ENCODE data around the gene ZNF446. TPM values are rescaled to one million over a fixed set of nuclear protein-coding genes. Genes with fewer than 3 reads are reported as not detected.

Gene ZNF446
- total RNA-seq, 1 experiment from 2014 or later, result 9.7 TPM

GRCh38 chr19:58522709-58523108, 46.6 kb downstream of the ZNF446 start:
- no TSS peak for BruUV-seq (replicated peaks)
- ChIA-PET CTCF (no interaction called here), POLR2A (no interaction called here)
- Mint-ChIP-seq H3K27ac (ENCODE audit: unreplicated experiment) (no peak overlapping the region), H3K36me3 (ENCODE audit: insufficient read depth, unreplicated experiment) (peaks cover 16% of the 10 kb centered on the region), H3K4me1 (ENCODE audit: low read depth, unreplicated experiment) (peaks cover 20% of the 10 kb centered on the region), H3K9me3 (ENCODE audit: unreplicated experiment) (no peaks in the 10 kb centered on the region), H3K27me3 (ENCODE audit: insufficient read depth, unreplicated experiment) (no peaks in the 10 kb centered on the region), H3K4me3 (ENCODE audit: unreplicated experiment) (no peak overlapping the region)
- H3K4me1 ChIP-seq, result peaks cover 13% of the 10 kb centered on the region
- DNase-seq, result no peak
- TF ChIP-seq CTCF (IDR thresholded peaks at IDR 0.05; ENCODE audit: insufficient read depth in 1 of 2, low read depth in 1 of 2, low read length in 1 of 2, severe bottlenecking in 1 of 2, unreplicated experiment in 1 of 2), result no peak
- H3K4me3 ChIP-seq (ENCODE audit: low read depth, low read length), result no peak overlapping the region
- H3K27me3 ChIP-seq (replicated peaks; ENCODE audit: control insufficient read depth, insufficient read depth, low read length), result no peaks in the 10 kb centered on the region
- intact Hi-C loops (cut with micrococcal nuclease; ENCODE audit: unreplicated experiment), result no loop called here
- no peaks in the 10 kb centered on the region for H3K9me3 ChIP-seq
- no peaks in the 10 kb centered on the region for H3K36me3 ChIP-seq (ENCODE audit: control insufficient read depth, insufficient read depth, low read length)

- peaks cover 6% of the 10 kb centered on the region for H3K27me3 Mint-ChIP-seq (ENCODE audit: insufficient read depth, unreplicated experiment)
- H3K4me3 Mint-ChIP-seq (ENCODE audit: unreplicated experiment), result no peak overlapping the region
- Histone ChIP-seq H3K9me3 (no peaks in the 10 kb centered on the region), H3K4me1 (no peaks in the 10 kb centered on the region), H3K27me3 (replicated peaks; ENCODE audit: control insufficient read depth, insufficient read depth, low read length) (no peaks in the 10 kb centered on the region), H3K36me3 (ENCODE audit: control insufficient read depth, insufficient read depth, low read length) (no peaks in the 10 kb centered on the region), H3K4me3 (ENCODE audit: low read depth, low read length) (no peak overlapping the region)
- ChIA-PET POLR2A (no interaction called here), CTCF (no interaction called here)
- TF ChIP-seq CTCF (IDR thresholded peaks at IDR 0.05; ENCODE audit: insufficient read depth in 1 of 2, low read depth in 1 of 2, low read length in 1 of 2, severe bottlenecking in 1 of 2, unreplicated experiment in 1 of 2), result no peak
- H3K36me3 Mint-ChIP-seq (ENCODE audit: insufficient read depth, unreplicated experiment), result no peaks in the 10 kb centered on the region
- no peaks in the 10 kb centered on the region for H3K4me1 Mint-ChIP-seq (ENCODE audit: low read depth, unreplicated experiment)
- intact Hi-C loops (cut with micrococcal nuclease; ENCODE audit: unreplicated experiment), result no loop called here
- no TSS peak for BruUV-seq (replicated peaks)
- DNase-seq, result no peak
- H3K9me3 Mint-ChIP-seq (ENCODE audit: unreplicated experiment), result no peaks in the 10 kb centered on the region
- no peak overlapping the region for H3K27ac Mint-ChIP-seq (ENCODE audit: unreplicated experiment)
Measured at GRCh38 chr19:58529405-58529804, 53.3 kb downstream of the ZNF446 start.

Other genes with a start within 250 kb of the ZNF446 start
- gene ZNF544, start 247.4 kb upstream of the ZNF446 start, total RNA-seq (2022), result 48.7 and 53.8 TPM in 2 replicates
- gene ZNF8, start 197.4 kb upstream of the ZNF446 start, total RNA-seq (2022), result 8.4 and 8.5 TPM in 2 replicates
- gene ERVK3-1, start 171.0 kb upstream of the ZNF446 start, total RNA-seq (2022), result 61.3 and 66.1 TPM in 2 replicates
- 4.0 and 4.3 TPM in 2 replicates for gene ZSCAN22, start 149.4 kb upstream of the ZNF446 start, total RNA-seq (2022)
- gene A1BG, start 122.9 kb upstream of the ZNF446 start, total RNA-seq (2022), result 1.6 and 2.8 TPM in 2 replicates
- 1.6 and 1.7 TPM in 2 replicates for gene ZNF497, start 113.6 kb upstream of the ZNF446 start, total RNA-seq (2022)
- gene ZNF837, start 95.3 kb upstream of the ZNF446 start, total RNA-seq (2022), result 2.2 and 2.3 TPM in 2 replicates
- gene RPS5, start 89.1 kb upstream of the ZNF446 start, total RNA-seq (2022), result 1,436 and 1,611 TPM in 2 replicates
- gene RNF225, start 80.7 kb upstream of the ZNF446 start, total RNA-seq (2022), result 0.73 and 1.3 TPM in 2 replicates
- gene ZNF584, start 67.7 kb upstream of the ZNF446 start, total RNA-seq (2022), result 4.9 and 5.7 TPM in 2 replicates
- gene ZNF132, start 36.2 kb upstream of the ZNF446 start, total RNA-seq (2022), result not detected in 2 replicates
- 4.6 and 6.8 TPM in 2 replicates for gene ZNF324B, start 24.7 kb upstream of the ZNF446 start, total RNA-seq (2022)
- gene ZNF324, start 9.3 kb upstream of the ZNF446 start, total RNA-seq (2022), result 9.8 and 10.6 TPM in 2 replicates
- 10.3 and 12.5 TPM in 2 replicates for gene SLC27A5, start 35.6 kb downstream of the ZNF446 start, total RNA-seq (2022)
- 14.6 and 14.8 TPM in 2 replicates for gene ZBTB45, start 43.5 kb downstream of the ZNF446 start, total RNA-seq (2022)
- 837 and 863 TPM in 2 replicates for gene TRIM28, start 67.7 kb downstream of the ZNF446 start, total RNA-seq (2022)
- gene CHMP2A, start 78.8 kb downstream of the ZNF446 start, total RNA-seq (2022), result 110 and 112 TPM in 2 replicates
- 133 and 139 TPM in 2 replicates for gene UBE2M, start 82.3 kb downstream of the ZNF446 start, total RNA-seq (2022)
- gene MZF1, start 97.0 kb downstream of the ZNF446 start, total RNA-seq (2022), result 20.4 and 25.6 TPM in 2 replicates

All from Caco-2 (cell line).